ENCODE data around the gene CDH16. TPM values are rescaled to one million over a fixed set of nuclear protein-coding genes. Genes with fewer than 3 reads are reported as not detected.
"Not testable (repeated sequence)": the region's sequence is repeated elsewhere in the genome, so short reads cannot be mapped to it uniquely, and the experiment has no call there.

The CDH16 gene
- total and polyA plus RNA-seq, 12 donors = 0.15 to 0.59 (median 0.47) TPM; not detected in 7

- H3K4me1 ChIP-seq = peaks cover 0 to 12% (median 0%) of the 10 kb centered on the region in 9 donors
- 88 to 92% methylated on average over 1 of the region's 1 CpG for WGBS, 2 donors
- no peak overlapping the region for H3K27ac ChIP-seq
- H3K36me3 ChIP-seq = no peaks in the 10 kb centered on the region
- TF ChIP-seq CTCF (IDR thresholded peaks at IDR 0.05) = no peak
- no peak overlapping the region for H3K4me3 ChIP-seq
- intact Hi-C loops (cut with DNase I) = no loop called here
- no peak for ATAC-seq
- no peak for DNase-seq
- no peaks in the 10 kb centered on the region for H3K9me3 ChIP-seq
- H3K27me3 ChIP-seq = no peaks in the 10 kb centered on the region
These were observed 41.6 kb upstream of the CDH16 start for GRCh38 chr16:66960270-66960669.

- ATAC-seq = peak in 6 of 8 donors; percentile 8 to 54 (median 38)
- WGBS, 2 donors = 62 to 73% methylated on average over 5 of the region's 5 CpGs
- H3K4me1 ChIP-seq = peaks cover 0 to 12% (median 0%) of the 10 kb centered on the region in 9 donors
These were observed 41.0 kb upstream of the CDH16 start for GRCh38 chr16:66959704-66960161.

GRCh38 chr16:66958857-66959703 is 40.4 kb upstream of the CDH16 start:
- no peak for ATAC-seq
- 80 to 82% methylated on average over 7 of the region's 7 CpGs for WGBS, 2 donors
- Histone ChIP-seq H3K27ac (no peak overlapping the region), H3K9me3 (no peaks in the 10 kb centered on the region), H3K27me3 (no peaks in the 10 kb centered on the region), H3K4me3 (no peak overlapping the region), H3K4me1 (peaks cover 0 to 12% (median 0%) of the 10 kb centered on the region in 9 donors), H3K36me3 (no peaks in the 10 kb centered on the region)
- intact Hi-C loops (cut with DNase I) = loop anchor here in 2 of 10 donors (10.0 kb wide), 2 partner anchors 64 to 226 kb away; partner anchors contain the start of gene MATCAP1 (in 1 of the 2)
- no peak for TF ChIP-seq CTCF (IDR thresholded peaks at IDR 0.05)
- no peak for DNase-seq

More at GRCh38 chr16:66959704-66960161, 41.0 kb upstream of the CDH16 start:
- TF ChIP-seq CTCF (IDR thresholded peaks at IDR 0.05) = no peak
- no peaks in the 10 kb centered on the region for H3K27me3 ChIP-seq
- H3K27ac ChIP-seq = no peak overlapping the region
- intact Hi-C loops (cut with DNase I) = loop anchor here in 2 of 10 donors (10.0 kb wide), 2 partner anchors 65 to 225 kb away; partner anchors contain the start of gene MATCAP1 (in 1 of the 2)
- no peak for DNase-seq
- no peak overlapping the region for H3K4me3 ChIP-seq
- no peaks in the 10 kb centered on the region for H3K36me3 ChIP-seq
- no peaks in the 10 kb centered on the region for H3K9me3 ChIP-seq

- not testable (repeated sequence) for ATAC-seq, H3K27ac ChIP-seq, H3K36me3 ChIP-seq, DNase-seq, H3K9me3 ChIP-seq, H3K4me3 ChIP-seq
- peaks cover 0 to 11% (median 0%) of the 10 kb centered on the region in 9 donors for H3K4me1 ChIP-seq
- WGBS, 2 donors = 69 to 73% methylated on average over 1 of the region's 1 CpG
- H3K27me3 ChIP-seq = peaks cover 0 to 28% (median 5%) of the 10 kb centered on the region in 7 donors
- intact Hi-C loops (cut with DNase I) = loop anchor here in 2 of 10 donors (10.0 kb wide), 2 partner anchors 61 to 229 kb away; partner anchors contain the start of gene MATCAP1 (in 1 of the 2)
These were observed 37.4 kb upstream of the CDH16 start for GRCh38 chr16:66956154-66956457.

GRCh38 chr16:66955363-66956153 is 36.9 kb upstream of the CDH16 start:
- 70% methylated on average over 17 of the region's 17 CpGs for WGBS, 2 donors
- not testable (repeated sequence) for ATAC-seq, H3K9me3 ChIP-seq, H3K4me1 ChIP-seq, DNase-seq, H3K27ac ChIP-seq, H3K4me3 ChIP-seq, H3K36me3 ChIP-seq
- peaks cover 0 to 33% (median 5%) of the 10 kb centered on the region in 7 donors for H3K27me3 ChIP-seq
- intact Hi-C loops (cut with DNase I) = loop anchor here in 3 of 10 donors (2.0 to 10.0 kb wide), 3 partner anchors 61 to 229 kb away; partner anchors contain the start of gene MATCAP1 (in 1 of the 3)
